C4-2B (cell line): ENCODE measurements around the gene MBL2.

Experiments
- H3K27ac ChIP-seq: fragments of 450-650 bp; 2 replicates; pipeline ENCODE4 v1.5.1; 2017
- CTCF ChIP-seq: fragments of 450-650 bp; conservative IDR thresholded peaks from 2 replicates; pipeline ENCODE4 v1.5.1; 2017; ENCODE audit warnings: mild to moderate bottlenecking
- ZFX ChIP-seq: fragments of 450-650 bp; IDR thresholded peaks from 2 replicates; pipeline ENCODE4 v1.6.1; 2017

The MBL2 gene

GRCh38 chr10:52758406-52758805 is 14.2 kb downstream of the MBL2 start:
- TF ChIP-seq ZFX: no peak
- no peak for TF ChIP-seq CTCF
- H3K27ac ChIP-seq: no peak overlapping the region

GRCh38 chr10:52757773-52758172 is 14.8 kb downstream of the MBL2 start:
- TF ChIP-seq CTCF: no peak
- no peak for TF ChIP-seq ZFX
- H3K27ac ChIP-seq: no peak overlapping the region

GRCh38 chr10:52756966-52757365 is 15.6 kb downstream of the MBL2 start:
- TF ChIP-seq CTCF: no peak
- TF ChIP-seq ZFX: no peak
- H3K27ac ChIP-seq: no peak overlapping the region

GRCh38 chr10:52756295-52756694 is 16.3 kb downstream of the MBL2 start:
- H3K27ac ChIP-seq: no peak overlapping the region
- TF ChIP-seq CTCF (no peak), ZFX (no peak)

GRCh38 chr10:52755297-52756062 is 17.1 kb downstream of the MBL2 start:
- TF ChIP-seq ZFX: no peak
- TF ChIP-seq CTCF: no peak
- H3K27ac ChIP-seq: no peak overlapping the region

- TF ChIP-seq ZFX (no peak), CTCF (no peak)
- H3K27ac ChIP-seq: no peak overlapping the region
Observed at GRCh38 chr10:52752801-52753445, 19.7 kb downstream of the MBL2 start.

GRCh38 chr10:52752261-52752660 is 20.3 kb downstream of the MBL2 start:
- TF ChIP-seq ZFX: no peak
- no peak for TF ChIP-seq CTCF
- no peak overlapping the region for H3K27ac ChIP-seq
